Cardiac fibroblast (primary cell): ENCODE measurements around the gene CCDC85A.

Source experiments
- DNase-seq, 2 donors: peaks; one replicate each; pipeline versions ENCODE4 v3.0.0 to v3.0.0-alpha.2; 2010; ENCODE audit warnings: low read depth in 2 of 2
- H3K4me3 ChIP-seq, 2 donors: replicated peaks in 1 of 2; 1 replicate in 1 of 2; 2 replicates in 1 of 2; pipeline ENCODE4 v1.5.1; 2011; ENCODE audit warnings: low read depth in 2 of 2, low read length in 2 of 2, mild to moderate bottlenecking in 2 of 2, moderate library complexity in 1 of 2
- CTCF ChIP-seq: IDR thresholded peaks from one replicate; pipeline ENCODE4 v1.5.1; 2011; ENCODE audit warnings: low read depth, mild to moderate bottlenecking, low read length, inconsistent platforms

The CCDC85A gene

GRCh38 chr2:56309626-56310170 lies 125.9 kb downstream of the CCDC85A start:
- no peak overlapping the region for H3K4me3 ChIP-seq
- TF ChIP-seq CTCF = no peak
- DNase-seq = no peak

GRCh38 chr2:56313500-56313921 lies 129.7 kb downstream of the CCDC85A start:
- no peak for TF ChIP-seq CTCF
- no peak overlapping the region for H3K4me3 ChIP-seq
- no peak for DNase-seq

GRCh38 chr2:56314371-56314770 lies 130.6 kb downstream of the CCDC85A start:
- H3K4me3 ChIP-seq = no peak overlapping the region
- DNase-seq = no peak
- no peak for TF ChIP-seq CTCF

- H3K4me3 ChIP-seq = no peak overlapping the region
- no peak for TF ChIP-seq CTCF
- no peak for DNase-seq
Measured at GRCh38 chr2:56314796-56315195, 131.0 kb downstream of the CCDC85A start.

GRCh38 chr2:56315376-56315775 lies 131.6 kb downstream of the CCDC85A start:
- no peak for DNase-seq
- no peak for TF ChIP-seq CTCF
- H3K4me3 ChIP-seq = no peak overlapping the region

GRCh38 chr2:56316011-56316410 lies 132.2 kb downstream of the CCDC85A start:
- DNase-seq = no peak
- TF ChIP-seq CTCF = no peak
- H3K4me3 ChIP-seq = no peak overlapping the region

- H3K4me3 ChIP-seq = no peak overlapping the region
- no peak for DNase-seq
- no peak for TF ChIP-seq CTCF
Measured at GRCh38 chr2:56318147-56318546, 134.4 kb downstream of the CCDC85A start.
